VCaP (cell line): ENCODE results near the gene ZBTB42.

Source experiments
- H3K27ac ChIP-seq: fragments of 450-650 bp; 2 replicates; pipeline ENCODE4 v1.5.1; 2017
- CTCF ChIP-seq: fragments of 450-650 bp; conservative IDR thresholded peaks from 2 replicates; pipeline ENCODE4 v1.5.1; 2017; ENCODE audit warnings: mild to moderate bottlenecking, moderate library complexity

The ZBTB42 gene

DNA sequence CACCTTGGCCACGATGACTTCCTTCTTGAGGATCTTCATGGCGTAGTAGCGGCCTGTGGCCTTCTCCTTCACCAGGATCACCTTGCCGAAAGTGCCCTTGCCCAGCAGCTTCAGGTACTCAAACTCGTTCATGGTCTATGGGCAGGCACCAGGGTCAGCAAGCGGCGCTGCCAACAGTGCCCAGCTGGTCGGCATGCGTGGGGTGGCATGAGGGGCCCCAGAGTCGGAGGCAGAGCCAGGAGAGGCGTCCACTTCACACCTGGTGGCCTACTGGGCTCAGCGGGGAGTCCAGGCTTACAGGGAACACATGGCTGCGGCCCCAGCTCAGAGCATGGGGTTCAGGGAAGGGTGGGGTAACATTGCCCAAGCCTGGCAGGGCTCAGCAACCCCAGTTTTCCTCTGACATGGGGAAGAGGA is 25.8 kb upstream of the ZBTB42 start:
- peak overlapping the region; percentile 73 for H3K27ac ChIP-seq
- TF ChIP-seq CTCF = no peak

DNA sequence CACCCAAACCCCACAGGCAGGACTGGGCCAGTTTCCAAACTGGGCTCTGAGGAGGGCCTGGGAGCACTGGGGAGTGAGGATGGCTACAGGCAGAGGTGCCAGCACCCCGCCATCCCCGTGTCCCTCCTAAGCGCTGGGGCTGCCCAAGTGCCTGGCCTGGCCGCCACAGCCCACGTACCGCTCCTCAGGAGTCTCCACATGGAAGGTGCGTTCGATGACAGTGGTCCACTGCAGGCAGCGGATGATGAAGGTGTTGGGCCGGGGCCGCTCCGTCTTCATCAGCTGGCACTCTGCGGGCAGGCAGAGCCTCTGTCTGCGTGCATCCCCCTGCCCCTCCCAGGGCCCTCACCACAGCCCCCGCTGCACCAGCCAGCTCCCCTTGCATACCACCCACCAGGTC is 24.4 kb upstream of the ZBTB42 start:
- no peak overlapping the region for H3K27ac ChIP-seq
- no peak for TF ChIP-seq CTCF

DNA sequence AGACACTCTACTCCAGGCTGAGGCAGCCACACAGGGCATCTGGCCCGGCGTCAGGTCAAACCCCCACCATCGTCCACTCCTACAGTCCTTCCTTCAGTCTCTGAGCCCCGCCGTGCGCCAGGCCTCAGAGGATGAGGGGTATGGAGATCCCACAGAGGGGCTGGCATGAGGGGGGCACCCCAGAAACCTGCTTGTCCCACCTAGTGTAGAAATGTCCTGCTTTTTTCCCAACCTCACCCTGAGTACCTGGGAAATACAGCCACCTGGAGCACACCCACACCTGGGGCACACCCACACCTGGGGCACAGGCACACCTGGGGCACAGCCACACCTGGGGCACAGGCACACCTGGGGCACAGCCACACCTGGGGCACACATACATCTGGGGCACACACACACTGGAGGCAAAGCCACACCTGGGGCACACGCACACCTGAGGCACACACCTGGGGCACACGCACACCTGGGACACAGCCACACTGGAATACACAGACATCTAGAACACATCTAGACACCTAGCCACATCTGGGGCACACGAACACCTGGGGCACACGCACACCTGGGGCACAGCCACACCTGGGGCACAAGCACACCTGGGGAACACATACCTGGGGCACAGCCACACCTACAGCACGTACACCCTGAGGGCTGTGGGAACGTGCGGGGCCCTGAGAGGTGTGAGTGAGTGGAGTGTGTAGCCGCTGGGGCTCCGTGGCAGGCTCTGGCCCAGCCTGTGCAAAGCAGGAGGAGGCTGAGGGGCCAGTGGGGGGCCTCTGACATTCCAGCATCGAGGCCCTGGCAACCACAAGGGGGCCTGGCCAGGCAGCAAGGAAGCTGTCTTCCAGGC is 23.7 kb upstream of the ZBTB42 start:
- H3K27ac ChIP-seq = no peak overlapping the region
- no peak for TF ChIP-seq CTCF

DNA sequence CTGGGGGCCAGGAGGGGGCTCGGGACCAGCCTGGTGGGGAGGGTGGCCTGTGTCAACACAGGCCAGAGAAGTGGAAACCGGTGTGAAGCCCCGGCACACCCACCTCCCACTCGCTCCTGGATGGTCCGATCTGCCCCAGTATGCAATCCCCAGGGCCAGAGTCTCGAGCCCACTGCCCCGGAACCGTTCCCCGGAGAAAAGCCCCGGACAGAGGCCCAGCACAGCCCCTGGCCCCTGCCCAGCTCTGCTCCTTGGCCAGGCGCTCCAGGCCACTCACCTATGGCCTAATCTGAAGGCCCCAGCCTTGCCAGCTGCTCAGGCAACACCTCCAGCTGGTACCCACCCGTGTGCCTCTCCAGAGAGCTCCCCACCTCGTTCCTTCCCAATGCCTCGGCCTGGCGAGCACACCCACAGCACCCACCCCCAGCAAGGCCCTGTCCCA is 23.1 kb upstream of the ZBTB42 start:
- no peak overlapping the region for H3K27ac ChIP-seq
- no peak for TF ChIP-seq CTCF

DNA sequence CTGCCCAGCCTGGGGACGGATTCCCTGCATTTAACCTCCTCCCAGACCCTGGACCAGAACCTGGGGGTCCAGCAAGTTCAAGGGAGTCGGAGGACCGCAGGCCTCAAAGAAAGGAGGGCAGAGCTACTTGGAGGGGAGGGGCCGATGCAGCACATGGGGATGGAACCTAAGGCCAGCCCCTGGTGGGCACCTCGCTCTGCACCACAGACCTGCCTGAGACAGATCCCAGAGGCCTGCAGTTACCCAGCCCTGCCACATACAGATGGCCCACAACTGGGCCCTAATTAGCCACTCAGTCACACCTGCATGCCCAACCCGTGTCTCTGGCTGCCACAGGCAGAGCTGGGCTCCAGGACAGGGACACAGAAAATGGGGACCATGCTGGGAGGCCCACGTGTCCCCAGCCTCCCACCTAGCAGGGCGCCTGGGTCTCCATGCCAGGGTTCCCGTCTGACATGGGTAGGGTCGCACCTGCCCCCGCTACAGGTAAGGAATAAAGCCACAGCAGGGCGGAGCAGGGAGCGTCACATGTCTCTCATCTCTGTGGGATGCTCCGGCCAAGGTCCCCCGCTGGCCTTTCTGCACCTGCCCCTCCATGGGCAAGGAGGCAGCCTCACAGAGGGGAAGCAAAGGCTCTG is 22.1 kb upstream of the ZBTB42 start:
- TF ChIP-seq CTCF = no peak
- no peak overlapping the region for H3K27ac ChIP-seq

DNA sequence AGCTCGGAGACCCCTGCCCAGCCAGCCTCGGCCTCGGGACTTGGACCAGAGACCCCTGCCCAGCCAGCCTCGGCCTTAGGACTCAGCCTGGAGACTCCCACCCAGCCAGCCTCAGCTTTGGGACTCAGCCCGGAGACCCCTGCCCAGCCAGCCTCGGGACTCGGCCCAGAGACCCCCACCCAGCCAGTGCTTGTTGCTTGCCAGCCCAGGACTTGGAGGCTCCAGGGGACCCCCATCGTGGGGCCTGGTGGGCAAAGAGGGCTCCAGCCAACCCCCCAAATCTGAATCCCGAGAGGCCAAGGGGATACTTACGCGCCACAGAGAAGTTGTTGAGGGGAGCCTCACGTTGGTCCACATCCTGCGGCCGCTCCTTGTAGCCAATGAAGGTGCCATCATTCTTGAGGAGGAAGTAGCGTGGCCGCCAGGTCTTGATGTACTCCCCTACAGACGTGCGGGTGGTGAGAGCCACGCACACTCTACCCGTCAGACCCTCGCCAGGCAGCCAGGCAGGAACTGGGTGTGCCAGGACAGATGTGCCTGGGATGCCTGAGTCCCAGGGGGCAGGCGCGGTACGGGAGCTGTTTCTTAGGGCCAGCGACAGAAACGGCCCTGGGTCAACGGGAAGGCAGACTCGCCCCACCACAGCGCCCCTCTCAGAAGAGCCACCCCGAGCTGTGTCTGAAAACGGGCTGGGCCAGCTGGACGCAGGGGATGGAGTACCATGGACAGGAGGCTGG is 21.0 kb upstream of the ZBTB42 start:
- no peak overlapping the region for H3K27ac ChIP-seq
- no peak for TF ChIP-seq CTCF

DNA sequence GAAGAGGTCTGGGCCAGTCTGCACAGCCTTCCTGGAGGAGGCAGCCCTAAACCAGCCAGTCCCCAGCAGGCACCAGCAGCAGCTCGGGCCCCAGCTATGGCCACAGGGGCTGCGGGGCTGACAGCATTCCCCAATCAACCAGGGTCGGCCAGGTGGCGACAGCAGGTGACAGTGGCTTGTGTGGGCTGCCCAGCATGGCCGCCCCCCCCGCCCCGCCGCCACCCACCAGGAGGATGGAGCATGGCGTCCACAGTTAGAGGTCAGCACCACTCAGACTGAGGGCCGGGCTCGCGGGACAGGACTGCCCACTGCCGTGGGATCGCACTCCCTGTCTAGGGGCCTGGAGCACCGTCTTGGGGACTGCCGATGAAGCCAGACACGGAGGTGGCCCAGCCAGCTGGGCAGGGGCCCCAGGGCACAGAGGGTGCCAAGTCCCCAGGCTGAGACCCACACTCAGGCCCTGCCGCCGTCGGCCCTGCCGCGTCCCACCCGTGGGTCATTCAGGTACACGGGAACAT is 20.3 kb upstream of the ZBTB42 start:
- no peak for TF ChIP-seq CTCF
- H3K27ac ChIP-seq = no peak overlapping the region
